Measurements from ENCODE around the gene TEPSIN. TPM values are rescaled to one million over a fixed set of nuclear protein-coding genes. Genes with fewer than 3 reads are reported as not detected.

Gene TEPSIN
- total RNA-seq, 1 donor from 2014 or later, result 13.1 TPM

DNA sequence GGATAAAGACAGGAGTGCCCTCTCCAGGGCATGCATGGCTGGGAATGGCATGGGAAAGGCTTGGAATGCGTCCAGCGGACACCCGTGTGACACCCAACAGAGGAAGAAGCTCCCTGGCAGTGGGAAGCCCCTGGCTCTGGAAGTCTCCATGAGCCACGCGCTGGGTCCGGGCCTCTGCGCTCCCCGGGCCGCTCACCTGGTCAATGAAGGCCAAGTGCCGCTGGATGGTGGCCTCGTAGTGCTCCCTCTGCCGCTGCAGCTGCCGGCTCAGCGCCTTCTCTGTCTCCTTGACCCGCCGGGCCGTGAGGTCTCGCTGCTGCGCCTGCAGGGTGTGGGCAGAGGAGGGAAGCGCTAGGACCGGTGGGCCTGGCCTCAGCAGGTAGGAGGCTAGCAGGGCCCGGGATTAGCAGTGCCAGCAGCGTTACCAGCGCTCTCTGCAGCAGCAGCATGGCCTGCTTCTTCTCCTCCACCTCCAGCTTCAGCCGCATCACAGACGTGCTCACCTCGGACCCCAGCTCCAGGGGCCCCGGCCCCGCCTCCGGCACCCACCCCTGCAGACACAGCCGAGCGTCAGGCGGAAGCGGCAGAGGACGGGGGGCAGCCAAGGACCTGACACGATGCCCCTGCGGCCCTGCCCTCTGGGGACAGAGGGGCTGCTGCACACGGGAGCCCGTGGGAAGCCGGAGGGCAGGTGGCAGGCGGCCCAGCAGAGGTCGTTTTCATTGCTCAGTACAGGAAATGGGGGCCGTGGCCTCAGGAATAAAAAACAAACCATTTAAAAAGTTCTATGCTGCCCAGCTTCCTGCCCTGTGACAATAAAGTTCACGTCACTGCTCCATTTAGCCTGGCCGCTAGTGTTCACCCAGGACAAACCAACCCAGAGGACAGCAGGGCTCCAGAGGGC, 42.1 kb downstream of the TEPSIN start:
- ATAC-seq, result no peak

GRCh38 chr17:81195941-81196495, 42.8 kb downstream of the TEPSIN start:
- no peak for ATAC-seq

DNA sequence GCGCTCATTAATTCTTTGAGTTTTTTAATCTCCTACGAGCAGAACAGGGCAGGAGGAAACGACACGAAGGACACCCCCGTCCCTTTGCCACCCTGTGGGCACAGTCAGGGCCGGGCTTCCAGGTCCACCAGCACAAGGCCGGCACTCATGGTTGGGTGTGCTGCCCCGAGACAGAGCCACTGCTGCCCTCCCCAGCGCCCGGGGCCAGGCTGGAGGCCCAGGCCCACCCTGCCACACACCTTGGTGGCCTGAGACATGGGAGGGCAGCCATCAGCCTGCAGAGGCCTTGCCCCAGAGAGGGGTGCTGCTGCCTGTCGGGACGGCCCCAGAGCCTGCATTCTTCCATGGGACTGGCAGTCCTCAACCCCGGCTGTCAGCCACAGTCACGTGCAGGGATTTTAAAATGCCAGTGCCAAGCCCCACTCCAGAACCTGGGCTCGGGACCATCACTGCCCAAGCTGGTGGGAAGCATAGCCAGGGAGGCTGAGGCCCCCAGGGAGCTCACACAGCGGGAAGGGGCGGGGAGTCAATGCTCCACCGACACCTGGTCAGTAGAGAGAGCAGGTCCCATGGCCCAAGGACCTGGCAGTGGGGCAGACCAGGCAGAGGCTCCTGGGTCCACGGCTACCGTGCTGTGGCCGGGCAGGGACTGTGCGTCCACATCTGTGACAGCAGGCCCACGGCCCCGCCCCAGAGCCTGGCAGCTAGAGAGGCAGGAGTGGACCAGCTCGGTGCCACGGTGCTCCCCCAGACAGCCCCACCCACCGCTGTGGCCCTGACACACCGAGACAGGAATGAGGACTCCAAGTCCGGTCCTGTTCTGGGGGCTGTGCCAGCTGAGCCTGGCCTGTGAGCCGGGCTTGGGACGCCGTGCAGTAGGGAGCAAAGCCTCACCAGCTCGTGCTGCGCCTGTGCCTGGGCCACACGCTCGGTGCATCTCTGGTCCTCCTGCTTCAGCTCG, 43.6 kb downstream of the TEPSIN start:
- ATAC-seq, result peak; percentile 12

- ATAC-seq, result no peak
These were observed 44.6 kb downstream of the TEPSIN start for GRCh38 chr17:81194225-81194760.

GRCh38 chr17:81193470-81194224, 45.2 kb downstream of the TEPSIN start:
- no peak for ATAC-seq

- ATAC-seq, result no peak
These were observed 45.8 kb downstream of the TEPSIN start for GRCh38 chr17:81193051-81193410.

- no peak for ATAC-seq
These were observed 46.3 kb downstream of the TEPSIN start for GRCh38 chr17:81192386-81193050.

DNA sequence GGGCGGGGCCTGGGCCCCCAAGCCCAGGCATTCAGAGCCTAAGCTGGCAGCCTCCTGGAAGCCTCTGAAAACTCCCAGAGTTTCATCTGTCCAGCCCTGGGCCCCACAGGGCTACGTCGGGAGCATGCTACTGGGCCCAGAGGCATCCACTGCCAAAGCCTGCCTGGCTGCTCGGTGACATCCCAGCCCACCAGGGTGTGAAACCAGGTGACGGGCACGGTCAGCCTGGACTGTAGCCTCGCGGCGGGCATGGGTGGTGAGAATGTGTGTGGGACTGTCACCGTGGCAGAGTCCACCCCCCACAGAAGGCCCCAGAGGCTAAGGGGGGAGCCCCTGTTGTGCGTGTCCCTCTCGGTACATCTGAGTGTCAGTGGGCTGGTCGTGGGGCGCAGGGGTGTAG, 47.2 kb downstream of the TEPSIN start:
- no peak for ATAC-seq

DNA sequence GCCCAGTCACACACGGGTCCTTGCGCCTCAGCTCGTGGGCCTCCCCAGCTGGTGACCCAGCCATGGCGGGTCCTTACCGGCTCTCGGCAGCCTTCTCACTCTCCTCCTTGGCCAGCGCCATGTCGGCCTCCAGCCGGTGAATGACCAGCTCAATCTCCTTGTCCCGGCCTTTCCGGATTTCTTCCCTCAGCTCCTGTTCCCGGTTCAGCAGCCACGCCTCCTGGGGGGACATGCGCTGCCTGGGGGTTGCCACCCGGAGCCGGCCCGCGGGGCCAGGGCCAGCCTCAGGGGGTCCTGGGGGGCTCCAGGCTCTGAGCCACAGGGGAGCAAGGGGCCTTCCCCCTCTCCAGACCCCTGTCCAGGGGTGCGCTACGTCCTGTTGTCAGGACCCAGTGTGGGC, 47.7 kb downstream of the TEPSIN start:
- no peak for ATAC-seq

- no peak for ATAC-seq
These were observed 48.3 kb downstream of the TEPSIN start for GRCh38 chr17:81190591-81190990.

DNA sequence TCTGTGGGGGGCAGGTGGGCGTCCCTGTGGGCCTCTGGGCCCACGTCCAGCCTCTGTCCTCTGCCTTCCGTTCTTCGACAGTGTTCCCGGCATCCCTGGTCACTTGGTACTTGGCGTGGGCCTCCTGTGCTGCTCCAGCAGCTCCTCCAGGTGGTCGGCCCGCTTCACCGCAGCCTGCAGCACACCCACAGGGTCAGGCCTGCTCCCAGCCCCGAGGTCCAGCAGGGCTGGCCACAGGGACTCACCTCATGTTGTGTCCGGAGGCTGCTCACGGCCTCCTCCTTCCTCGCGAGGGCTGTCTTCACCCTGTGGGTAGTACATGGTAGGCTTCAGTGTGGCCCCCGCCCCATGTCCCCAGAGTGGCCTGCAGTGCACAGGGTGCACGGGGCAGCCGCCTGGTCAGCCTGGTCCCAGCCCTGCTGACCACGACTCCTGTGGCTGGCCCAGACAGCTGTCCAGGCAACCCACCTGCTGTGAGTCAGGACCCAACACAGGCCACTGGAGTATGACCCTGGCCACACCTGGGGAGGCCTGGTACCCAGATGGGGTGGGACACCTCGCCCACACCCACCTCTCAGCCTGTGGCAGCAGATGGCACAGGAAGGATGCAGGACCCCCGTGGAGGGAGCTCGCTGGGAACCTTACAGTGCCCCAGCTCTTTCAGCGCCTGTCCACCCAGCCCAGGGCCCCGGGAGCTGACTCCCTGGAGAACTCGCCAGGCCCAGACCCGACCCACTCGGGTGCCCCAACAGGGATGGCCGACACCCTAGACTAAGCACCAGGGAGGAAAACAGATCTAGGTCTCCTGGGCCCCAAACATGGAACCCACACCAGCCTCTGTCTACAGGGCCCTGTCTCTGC, 49.0 kb downstream of the TEPSIN start:
- ATAC-seq, result no peak

- ATAC-seq, result no peak
These were observed 49.8 kb downstream of the TEPSIN start for GRCh38 chr17:81189016-81189415.

DNA sequence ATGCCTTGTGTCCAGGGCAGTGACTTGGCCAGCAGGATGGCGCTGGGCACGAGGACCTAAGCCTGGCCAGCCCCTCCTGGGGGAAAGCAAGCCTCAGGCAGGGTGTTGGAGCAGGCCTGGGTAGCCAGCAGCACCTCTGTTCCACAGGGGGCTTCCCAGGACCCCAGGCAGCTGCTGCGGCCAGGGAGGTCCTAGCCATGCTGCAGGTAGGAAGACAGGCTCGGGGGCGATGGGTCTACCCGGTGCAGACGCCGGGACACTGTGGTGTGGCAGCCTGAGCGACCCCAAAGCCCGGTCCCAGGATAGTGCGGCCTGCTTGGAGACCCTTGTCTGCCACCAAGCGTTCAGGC, 50.4 kb downstream of the TEPSIN start:
- no peak for ATAC-seq

DNA sequence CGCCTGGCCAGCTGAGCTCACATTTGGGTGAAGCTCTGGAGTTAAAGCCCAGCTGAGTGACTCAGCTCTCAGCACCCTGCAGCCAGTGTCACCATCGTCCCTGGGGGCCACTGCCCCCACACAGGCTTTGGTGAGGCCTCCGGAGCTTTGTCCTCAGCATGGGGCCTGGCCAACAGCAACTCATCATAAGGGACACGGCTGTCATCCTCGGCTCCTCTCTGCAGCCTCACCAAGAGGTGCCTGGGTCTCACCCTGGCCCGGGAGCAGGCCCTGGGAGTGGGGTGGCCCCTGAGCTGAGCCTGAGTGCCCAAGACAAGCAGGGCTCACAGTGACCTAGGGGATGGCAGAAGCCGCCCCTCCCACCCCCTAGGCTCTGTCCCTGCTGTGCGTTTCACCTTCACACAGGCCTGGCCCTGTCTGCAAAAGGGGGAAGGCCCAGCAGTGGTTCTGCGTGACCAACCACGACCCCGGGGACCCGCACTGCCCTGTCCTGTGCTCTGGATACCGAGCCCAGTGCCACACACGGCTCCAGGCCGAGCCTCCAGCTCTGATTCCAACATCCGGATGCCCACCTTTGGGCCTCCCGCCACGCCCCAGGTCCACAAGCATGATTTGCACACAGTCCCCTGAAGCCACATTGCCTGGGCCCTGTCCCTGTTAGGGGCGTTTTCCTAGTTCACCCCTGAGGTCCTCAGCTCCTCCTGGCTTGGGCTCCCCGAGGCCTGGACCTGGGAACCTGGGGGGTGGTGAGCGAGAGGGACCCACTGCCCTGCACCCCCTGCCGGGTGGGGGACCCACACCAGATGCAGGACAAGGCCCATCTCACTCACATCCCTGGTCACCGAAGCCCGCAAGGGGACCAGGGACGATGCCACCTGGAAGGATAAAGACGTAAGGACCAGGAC, 51.0 kb downstream of the TEPSIN start:
- ATAC-seq, result no peak

GRCh38 chr17:81187120-81187519, 51.7 kb downstream of the TEPSIN start:
- no peak for ATAC-seq

DNA sequence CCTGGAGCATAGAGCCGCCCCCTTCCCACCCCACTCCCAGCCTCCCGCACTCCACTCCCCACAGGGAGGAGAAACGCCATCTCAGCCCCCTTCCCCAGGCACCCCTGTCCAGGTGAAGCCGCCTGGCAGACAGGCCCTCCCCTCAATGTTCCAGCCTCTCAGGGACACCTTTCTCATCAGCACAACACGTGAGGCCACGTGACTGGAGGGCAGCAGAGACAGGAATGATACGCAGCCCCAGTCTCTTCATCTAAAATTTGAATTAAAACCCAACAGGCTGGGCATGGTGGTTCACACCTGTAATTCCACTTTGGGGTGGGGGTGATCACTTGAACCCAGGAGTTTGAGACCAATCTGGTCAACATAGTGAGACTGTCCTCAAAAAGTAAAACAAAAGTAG, 52.7 kb downstream of the TEPSIN start:
- ATAC-seq, result no peak

- ATAC-seq, result no peak
These were observed 54.3 kb downstream of the TEPSIN start for GRCh38 chr17:81184555-81184954.

DNA sequence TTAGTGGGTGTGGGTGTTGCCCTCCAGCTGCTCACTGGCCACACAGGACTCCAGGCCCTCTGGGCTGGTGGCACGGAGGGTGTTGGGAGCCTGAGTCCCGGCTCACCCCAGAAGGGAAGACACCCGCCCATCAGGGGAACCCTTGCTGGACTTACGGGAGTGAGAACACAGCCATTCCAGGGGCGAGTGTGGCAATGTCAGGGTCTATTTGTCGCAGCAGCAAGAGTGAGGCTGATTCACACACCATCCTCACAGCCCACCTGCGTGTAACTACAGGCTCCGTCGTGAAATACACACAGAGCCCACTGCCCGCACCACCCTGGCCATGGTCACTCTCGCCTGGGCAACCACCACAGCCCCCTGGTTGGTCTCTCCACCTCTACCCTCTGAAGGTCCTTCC, 55.0 kb downstream of the TEPSIN start:
- no peak for ATAC-seq

GRCh38 chr17:81183316-81183715, 55.5 kb downstream of the TEPSIN start:
- ATAC-seq, result no peak

DNA sequence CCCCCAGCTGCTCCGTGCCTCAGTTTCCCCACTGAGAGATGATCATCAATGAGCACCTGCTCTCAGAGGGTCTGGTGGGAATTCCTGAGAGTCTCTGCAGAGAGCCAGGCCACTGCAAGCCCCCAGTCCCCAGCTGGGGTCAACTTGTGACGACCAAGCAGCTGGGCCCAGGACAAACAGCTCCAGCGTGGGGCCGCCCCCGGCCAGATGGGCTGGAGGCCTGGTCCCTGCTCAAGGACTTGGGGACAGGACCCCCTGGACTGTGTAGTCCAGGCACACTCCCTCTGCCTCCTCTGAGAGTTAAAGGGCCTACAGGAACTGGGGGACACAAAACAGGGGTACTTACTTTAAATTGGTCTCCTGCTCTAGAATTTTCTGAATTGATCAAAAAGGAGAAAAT, 56.3 kb downstream of the TEPSIN start:
- no peak for ATAC-seq

All from esophagus mucosa (tissue), 1 donor.